K562 (cell line): Measurements from ENCODE around the gene SCRN2. TPM values are rescaled to one million over a fixed set of nuclear protein-coding genes. Genes with fewer than 3 reads are reported as not detected.
A peak's percentile ranks its signal among the peaks of the same experiment; 100 is the strongest.

Experiments used
- BRCA1 ChIP-seq, 2 experiments: fragments of 450-650 bp in 1 of 2; sonication (generic) in 1 of 2; formaldehyde crosslinking in 1 of 2; IDR thresholded peaks; 2 replicates each; pipeline versions ENCODE4 v1.5.0 to v1.6.1; 2017 to 2020; ENCODE audit warnings: mild to moderate bottlenecking in 1 of 2, missing genetic modification reagents in 1 of 2
- ELF1 ChIP-seq: fragments of 200-800 bp; sonication (Bioruptor generic); IDR thresholded peaks from 2 replicates; pipeline ENCODE4 v1.6.1; 2016; ENCODE audit warnings: missing genetic modification characterization, missing compliant biosample characterization
- ELF2 ChIP-seq: fragments of 250-450 bp; sonication (Bioruptor Pico); IDR thresholded peaks from 2 replicates; pipeline ENCODE4 v1.5.0; 2021; ENCODE audit warnings: mild to moderate bottlenecking
- GABPB2 ChIP-seq: fragments of 250-450 bp; sonication (Bioruptor Pico); conservative IDR thresholded peaks from 2 replicates; pipeline ENCODE4 v1.5.1; 2021; ENCODE audit warnings: mild to moderate bottlenecking
- GTF2B ChIP-seq: IDR thresholded peaks from 2 replicates; pipeline ENCODE4 v1.6.1; 2011; ENCODE audit not compliant: insufficient read length; ENCODE audit errors: extremely low read depth
- HMG20A ChIP-seq: fragments of 450-650 bp; formaldehyde crosslinking; conservative IDR thresholded peaks from 2 replicates; pipeline ENCODE4 v1.4.0; 2020; ENCODE audit warnings: mild to moderate bottlenecking, mixed read lengths
- ILK ChIP-seq: fragments of 450-650 bp; IDR thresholded peaks from 2 replicates; pipeline ENCODE4 v1.6.1; 2016; ENCODE audit warnings: missing genetic modification characterization, low read depth, mild to moderate bottlenecking, missing compliant biosample characterization, moderate library complexity, borderline replicate concordance
- SREBF2 ChIP-seq: sonication (generic); formaldehyde crosslinking; IDR thresholded peaks from 2 replicates; pipeline ENCODE4 v1.4.0; 2020; ENCODE audit warnings: mild to moderate bottlenecking, missing genetic modification reagents
- TAF1 ChIP-seq: IDR thresholded peaks from 2 replicates; pipeline ENCODE4 v1.6.1; 2011; ENCODE audit warnings: mild to moderate bottlenecking, low read length, moderate library complexity; ENCODE audit not compliant: insufficient read depth, control insufficient read depth, severe bottlenecking; ENCODE audit errors: extremely low read depth
- TFE3 ChIP-seq: fragments of 450-650 bp; formaldehyde crosslinking; IDR thresholded peaks from 2 replicates; pipeline ENCODE4 v1.4.0; 2020; ENCODE audit warnings: mild to moderate bottlenecking, mixed read lengths
- XRCC4 ChIP-seq: IDR thresholded peaks from one replicate; pipeline ENCODE4 v1.6.1; 2011; ENCODE audit not compliant: insufficient read depth, insufficient read length; ENCODE audit errors: extremely low read depth
- ZBTB8A ChIP-seq: fragments of 450-650 bp; IDR thresholded peaks from 2 replicates; pipeline ENCODE4 v1.6.1; 2018; ENCODE audit warnings: mild to moderate bottlenecking, moderate library complexity; ENCODE audit not compliant: partially characterized antibody
- ZKSCAN8 ChIP-seq: fragments of 200-800 bp; sonication (Bioruptor generic); IDR thresholded peaks from 2 replicates; pipeline ENCODE4 v1.6.1; 2016; ENCODE audit warnings: missing genetic modification characterization, missing compliant biosample characterization
- ZNF282 ChIP-seq: sonication (generic); formaldehyde crosslinking; IDR thresholded peaks from 2 replicates; pipeline ENCODE4 v1.8.1; 2023; ENCODE audit warnings: missing genetic modification reagents
- ZNF511 ChIP-seq: sonication (generic); formaldehyde crosslinking; IDR thresholded peaks from 2 replicates; pipeline ENCODE4 v1.8.0; 2022; ENCODE audit warnings: mild to moderate bottlenecking, missing genetic modification reagents
- polyA plus RNA-seq, 8 experiments: library from polyadenylated mRNA; depleted of rRNA in 4 of 8; stranded (reverse) in 5 of 8; unstranded in 3 of 8; fragments of >200 nt; fragmentation: Nextera tagmentation in 2 of 8; fragmentation: Illumina TruSeq in 1 of 8; extraction: Ambion mirVana in 2 of 8; extraction: Trizol in 1 of 8; gene quantifications; 2 replicates each; pipeline versions ENCODE4 v1.2.1 to v1.2.3, GENCODE V29; 2011 to 2014; ENCODE audit warnings: inconsistent platforms in 1 of 8, missing spikeins in 1 of 8
- total RNA-seq, 7 experiments: library from RNA; depleted of rRNA in 6 of 7; stranded (reverse); fragments of >200 nt in 6 of 7; fragmentation: Illumina TruSeq in 2 of 7; extraction: Trizol in 2 of 7; gene quantifications; 2 replicates each; pipeline versions ENCODE4 v1.2.1 to v1.2.3, GENCODE V29; 2011 to 2021; ENCODE audit warnings: low replicate concordance in 1 of 7

Gene SCRN2
- total and polyA plus RNA-seq, 9 of the 15 experiments (the other 6 are each of a cell fraction or from before 2014, with no cell fraction given) = 0.25 to 32.9 (median 13.6) TPM

GRCh38 chr17:47840742-47841487 lies at the start of gene SCRN2 (continued):
- TF ChIP-seq GTF2B = no peak
- no peak for TF ChIP-seq ELF1
- TF ChIP-seq HMG20A (CRISPR knock-in tag) = no peak
- TF ChIP-seq BRCA1 (IDR thresholded peaks at IDR 0.05) = no peak
- TF ChIP-seq BRCA1 (CRISPR knock-in tag; IDR thresholded peaks at IDR 0.05) = no peak
- TF ChIP-seq SREBF2 (CRISPR knock-in tag) = no peak
- TF ChIP-seq TAF1 = peak; percentile 30
- TF ChIP-seq GABPB2 (CRISPR knock-in tag) = no peak
- no peak for TF ChIP-seq ZBTB8A
- no peak for TF ChIP-seq ZNF282 (CRISPR knock-in tag)
- no peak for TF ChIP-seq XRCC4
- TF ChIP-seq ELF2 = 0 out of 2 replicates have a peak, but pooled peaks have one; percentile 17
- no peak for TF ChIP-seq TFE3
- TF ChIP-seq ILK (tag) = no peak
- no peak; the same call in 1 of the 2 replicates for TF ChIP-seq ZNF511 (CRISPR knock-in tag)
- TF ChIP-seq ZKSCAN8 = no peak
